ENCODE data around the gene VAT1.
A peak's percentile ranks its signal among the peaks of the same experiment; 100 is the strongest.
"Not testable (repeated sequence)": the region's sequence is repeated elsewhere in the genome, so short reads cannot be mapped to it uniquely, and the experiment has no call there.

The VAT1 gene

DNA sequence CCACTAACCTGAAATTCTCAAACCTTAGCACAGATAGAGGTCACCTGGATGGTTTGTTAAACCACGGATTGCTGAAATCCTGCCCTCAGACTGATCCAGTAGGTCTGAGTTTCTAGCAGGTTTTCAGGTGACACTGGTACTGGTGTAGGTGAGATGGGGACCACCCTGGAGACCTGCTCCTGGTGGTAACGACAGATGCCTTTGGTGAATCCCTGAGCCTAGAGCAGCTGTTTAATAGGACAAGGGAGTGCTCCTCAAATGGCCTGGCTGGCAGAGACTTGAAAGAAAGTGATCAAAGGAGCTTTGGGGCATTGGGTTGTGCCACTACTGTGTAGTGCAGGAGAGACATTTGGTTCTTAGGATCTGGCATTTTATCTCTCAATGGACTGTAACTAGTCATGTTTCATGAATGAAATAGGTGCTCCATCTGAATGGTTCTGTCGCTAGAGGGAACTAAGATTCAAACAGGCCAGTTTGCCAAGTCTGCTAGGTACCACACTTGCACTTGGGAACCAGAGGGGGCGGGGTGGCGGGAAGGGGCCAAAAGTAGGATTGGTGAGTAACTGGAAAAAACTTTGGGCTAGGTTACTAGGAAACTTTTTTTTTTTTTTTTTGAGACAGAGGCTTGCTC, 18.5 kb downstream of the VAT1 start:
- DNase-seq: no peak

- not testable (repeated sequence) for DNase-seq
Measured at GRCh38 chr17:43000894-43001293, 21.3 kb downstream of the VAT1 start.

DNA sequence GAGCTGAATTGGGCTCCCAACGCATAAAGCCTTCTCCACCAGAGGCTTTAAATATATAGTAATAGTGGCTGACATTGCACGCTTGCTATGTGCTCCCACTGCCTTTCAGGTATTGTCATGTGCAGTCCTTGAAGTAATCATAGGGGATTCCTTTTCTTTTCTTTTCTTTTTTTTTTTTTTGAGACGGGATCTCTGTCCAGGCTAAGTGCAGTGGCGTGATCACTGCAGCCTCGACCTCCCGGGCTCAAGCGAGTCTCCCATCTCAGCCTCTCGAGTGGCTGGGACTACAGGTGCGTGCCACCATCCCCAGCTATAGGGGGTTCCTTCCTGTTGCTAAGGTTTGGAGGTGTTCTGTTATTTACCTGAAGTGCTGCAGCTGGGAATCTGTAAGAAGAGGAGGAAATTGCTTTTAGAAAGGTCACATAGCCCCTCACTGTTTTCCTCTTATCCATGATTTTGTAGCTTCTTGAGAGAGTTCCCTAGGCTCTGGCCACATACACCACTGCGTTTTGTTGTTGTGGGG, 23.1 kb downstream of the VAT1 start:
- no peak for DNase-seq

- DNase-seq: peak; percentile 92 to 99 (median 98)
Measured at GRCh38 chr17:42997984-42998938, 23.9 kb downstream of the VAT1 start, which contains the start of gene RPL27. Gene RPL27 (plus strand): TSS chr17:42998419. CDS start chr17:42998751, 332 bp downstream.

- DNase-seq: no peak
Measured at GRCh38 chr17:42997390-42997983, 24.7 kb downstream of the VAT1 start.

DNA sequence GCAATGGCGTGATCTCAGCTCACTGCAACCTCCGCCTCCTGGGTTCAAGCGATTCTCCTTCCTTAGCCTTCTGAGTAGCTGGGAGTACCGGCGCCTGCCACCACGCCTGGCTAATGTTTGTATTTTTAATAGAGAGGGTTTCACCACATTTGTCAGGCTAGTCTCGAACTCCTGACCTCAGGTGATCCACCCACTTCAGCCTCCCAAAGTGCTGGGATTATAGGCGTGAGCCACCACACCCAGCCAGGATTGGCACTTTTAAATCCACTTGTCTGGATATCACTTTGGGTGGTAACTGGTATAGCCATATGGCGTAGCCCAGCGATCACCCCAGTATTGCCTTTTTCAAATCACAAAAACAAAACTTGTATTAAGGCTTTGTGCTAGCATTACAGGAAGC, 28.3 kb downstream of the VAT1 start:
- DNase-seq: not testable (repeated sequence)

- no peak for DNase-seq
Measured at GRCh38 chr17:42992872-42993271, 29.3 kb downstream of the VAT1 start.

- no peak for DNase-seq
Measured at GRCh38 chr17:42991471-42991870, 30.7 kb downstream of the VAT1 start.

DNA sequence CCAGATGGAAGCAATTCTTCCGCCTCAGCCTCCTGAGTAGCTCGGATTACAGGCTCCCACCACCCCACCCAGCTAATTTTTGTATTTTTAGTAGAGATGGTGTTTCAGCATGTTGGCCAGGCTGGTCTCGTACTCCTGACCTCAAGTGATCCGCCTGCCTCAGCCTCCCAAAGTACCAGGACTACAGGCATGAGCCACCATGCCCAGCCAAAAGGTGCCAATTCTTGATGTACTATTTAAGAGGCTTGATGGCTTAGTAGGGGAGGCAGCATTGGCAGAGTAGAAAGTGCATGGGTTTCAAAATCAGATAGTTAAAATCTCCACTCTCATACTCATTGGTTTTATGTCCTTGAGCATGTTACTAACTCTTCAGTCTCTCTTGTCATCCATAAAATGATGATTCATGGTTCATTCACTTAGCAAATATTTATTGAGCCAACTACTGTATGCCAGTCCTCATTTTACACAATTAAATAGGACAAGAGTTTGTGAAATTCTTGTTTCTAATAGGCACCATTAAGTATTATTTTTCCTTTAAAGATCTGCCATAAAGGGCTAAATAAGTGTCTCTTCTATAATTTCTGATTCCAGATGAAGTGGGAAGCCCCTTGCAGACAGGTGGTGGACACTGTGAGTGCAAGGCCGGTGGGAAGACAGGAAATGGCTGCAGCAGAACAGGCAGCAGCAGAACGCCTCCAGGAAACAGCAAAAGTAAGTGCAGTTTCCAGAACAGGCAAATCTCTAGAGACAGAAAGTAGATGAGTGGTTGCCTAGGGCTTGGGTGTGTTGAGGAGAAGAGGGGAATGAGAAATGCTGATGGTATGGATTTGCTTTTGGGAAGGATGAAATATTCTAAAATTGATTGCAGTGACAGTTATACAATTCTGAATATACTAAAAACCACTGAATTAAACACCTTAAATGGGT, 32.2 kb downstream of the VAT1 start:
- DNase-seq: no peak

- DNase-seq: no peak
Measured at GRCh38 chr17:42989141-42989540, 33.0 kb downstream of the VAT1 start.

- DNase-seq: no peak
Measured at GRCh38 chr17:42985225-42985624, 37.0 kb downstream of the VAT1 start.

GRCh38 chr17:42982266-42982665, 39.9 kb downstream of the VAT1 start:
- DNase-seq: no peak

DNA sequence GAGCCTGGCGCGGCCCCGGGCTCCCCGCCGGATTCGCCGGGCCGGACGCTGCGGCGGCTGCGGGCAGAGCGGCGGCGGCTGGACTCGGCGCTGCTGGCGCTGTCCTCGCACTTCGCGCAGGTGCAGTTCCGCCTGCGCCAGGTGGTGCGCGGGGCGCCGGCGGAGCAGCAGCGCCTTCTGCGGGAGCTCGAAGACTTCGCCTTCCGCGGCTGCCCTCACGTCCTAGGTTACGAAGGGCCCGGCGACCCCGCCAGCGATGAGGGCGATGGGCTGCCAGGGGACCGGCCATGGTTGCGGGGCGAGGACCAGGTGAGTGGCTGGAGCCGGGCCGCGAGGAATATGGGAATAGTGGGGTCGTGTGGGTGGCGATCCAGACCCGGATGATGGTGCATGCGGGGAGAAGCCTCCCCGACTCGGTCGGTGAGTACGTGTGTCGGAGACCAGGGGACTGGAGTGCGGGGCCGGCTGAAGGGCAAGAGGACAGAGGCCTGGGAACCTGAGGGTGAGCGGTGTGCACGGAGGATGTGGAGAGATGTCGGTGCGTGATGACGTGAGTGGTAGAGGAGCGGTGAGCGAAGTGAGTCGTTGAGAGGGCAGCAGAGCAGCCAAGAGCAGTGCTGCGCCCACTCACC, 41.3 kb downstream of the VAT1 start:
- peak in 5 of 6 experiments; percentile 40 to 64 (median 47) for DNase-seq

DNA sequence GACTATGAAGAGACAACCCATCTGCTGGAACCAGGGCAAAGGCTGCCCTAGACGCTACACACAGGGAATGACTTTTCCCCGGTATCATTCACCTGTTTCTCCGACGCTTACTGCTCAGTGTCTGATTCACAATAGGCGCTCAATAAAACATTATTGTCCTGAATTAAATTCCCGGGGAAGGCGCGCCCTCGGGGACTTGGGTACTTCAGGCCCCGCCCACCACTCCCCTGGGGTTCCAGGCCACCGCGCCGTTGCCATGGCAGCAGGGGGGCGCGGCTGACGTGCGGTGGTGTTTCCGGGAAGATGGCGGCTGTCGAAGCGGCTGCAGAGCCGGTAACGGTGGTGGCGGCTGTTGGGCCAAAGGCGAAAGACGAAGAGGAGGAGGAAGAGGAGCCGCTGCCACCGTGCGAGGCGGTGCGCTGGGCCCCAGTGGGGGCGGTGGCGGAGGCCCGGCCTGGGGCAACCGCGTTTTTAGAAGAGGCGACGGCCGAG, 41.9 kb downstream of the VAT1 start, which contains the start of gene RUNDC1:
Gene RUNDC1, plus strand, starts transcription at position 292 of the 492 bp plus-strand sequence. Its CDS starts 12 bp downstream, at position 304.
- peak; percentile 76 to 89 (median 85) for DNase-seq

- peak in 1 of 6 experiments; percentile 36 for DNase-seq
Measured at GRCh38 chr17:42979511-42980273, 42.5 kb downstream of the VAT1 start, which contains the start of gene PTGES3L. Gene PTGES3L (minus strand): TSS chr17:42980080. CDS start chr17:42980053, 27 bp downstream.

- not testable (repeated sequence) for DNase-seq
Measured at GRCh38 chr17:42975701-42976100, 46.5 kb downstream of the VAT1 start.

DNA sequence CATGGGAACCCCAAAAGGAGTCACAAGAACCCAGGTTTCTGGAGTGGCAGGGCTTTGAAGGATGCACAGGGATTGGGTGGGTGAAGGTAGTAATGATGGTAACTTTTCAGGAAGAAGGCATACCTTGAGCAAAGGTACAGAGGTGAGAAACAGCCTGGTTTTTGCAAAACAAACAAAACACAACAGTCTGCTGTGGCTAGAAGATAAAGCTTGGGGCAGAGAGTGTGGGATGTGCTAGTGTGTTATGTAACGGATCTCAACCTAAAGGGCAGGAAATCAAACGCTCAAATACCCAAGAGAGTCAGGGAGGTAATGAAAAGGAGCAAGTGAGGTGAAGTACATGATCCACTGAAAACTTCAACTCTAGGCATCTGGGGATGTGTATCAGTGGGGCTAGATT, 46.9 kb downstream of the VAT1 start:
- no peak for DNase-seq

GRCh38 chr17:42973323-42973722, 48.9 kb downstream of the VAT1 start:
- not testable (repeated sequence) for DNase-seq

GRCh38 chr17:42971589-42971988, 50.6 kb downstream of the VAT1 start:
- no peak for DNase-seq

- no peak for DNase-seq
Measured at GRCh38 chr17:42969001-42969581, 53.1 kb downstream of the VAT1 start.
